ENCODE results near the gene CABYR.

- TF ChIP-seq CTCF (IDR thresholded peaks at IDR 0.05), result no peak
- no peak for TF ChIP-seq POLR2A (IDR thresholded peaks at IDR 0.05)
These were observed 463 bp upstream of the CABYR start for GRCh38 chr18:24138409-24138788.
